ENCODE results near the gene TNK2. TPM values are rescaled to one million over a fixed set of nuclear protein-coding genes. Genes with fewer than 3 reads are reported as not detected.

Gene TNK2
- polyA plus RNA-seq, 3 donors = 0.84 to 131 (median 1.8) TPM

DNA sequence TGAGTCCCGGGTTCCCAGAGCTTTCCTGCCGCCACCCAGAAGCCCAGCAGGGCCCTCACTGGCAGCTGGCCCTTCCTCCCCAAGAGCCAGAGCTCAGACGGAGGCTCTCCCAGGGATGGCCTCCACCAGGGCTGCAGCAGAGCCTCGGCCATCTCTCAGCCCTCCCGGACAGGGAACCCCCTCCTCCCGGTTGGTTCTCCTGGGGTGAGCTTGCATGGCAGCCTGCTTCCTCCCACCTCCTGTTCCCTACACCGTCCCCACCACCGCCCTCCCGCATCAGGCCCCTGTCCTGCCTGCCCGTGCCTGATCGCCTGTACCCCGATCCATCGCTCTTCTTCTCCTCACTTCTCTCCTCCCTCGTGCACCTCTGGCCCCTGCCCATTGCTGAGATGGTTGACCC lies 72.6 kb downstream of the TNK2 start:
- H4K20me1 ChIP-seq (ENCODE audit: insufficient read depth, low read length) = no peaks in the 10 kb centered on the region
- intact Hi-C loops (cut with micrococcal nuclease) = no loop called here
- no peaks in the 10 kb centered on the region for H3K36me3 ChIP-seq (replicated peaks in 1 of 2; ENCODE audit: control insufficient read depth in 1 of 2, insufficient read depth in 2 of 2, low read length in 2 of 2)
- no peak overlapping the region for H3K9ac ChIP-seq (ENCODE audit: insufficient read depth, low read length, poor library complexity, severe bottlenecking)
- Mint-ChIP-seq H3K36me3 (no peaks in the 10 kb centered on the region), H3K27ac (no peak overlapping the region), H3K4me1 (no peaks in the 10 kb centered on the region), H3K4me3 (no peak overlapping the region), H3K27me3 (ENCODE audit: low read depth in 3 of 3) (peaks cover 0 to 10% (median 5%) of the 10 kb centered on the region in 3 donors), H3K9me3 (peaks cover 0 to 3% (median 0%) of the 10 kb centered on the region in 7 donors)
- H3K27ac ChIP-seq (ENCODE audit: low read depth in 1 of 2, low read length in 2 of 2) = no peak overlapping the region
- H3K4me3 ChIP-seq (replicated peaks in 1 of 3; ENCODE audit: low read depth in 2 of 3, low read length in 3 of 3) = no peak overlapping the region
- H3K4me1 ChIP-seq (ENCODE audit: control insufficient read depth in 1 of 2, insufficient read depth in 2 of 2, low read length in 2 of 2) = no peaks in the 10 kb centered on the region
- DNase-seq = no peak
- no peaks in the 10 kb centered on the region for H3K79me2 ChIP-seq (ENCODE audit: insufficient read depth, low read length)
- 92% methylated on average over 12 of the region's 14 CpGs for WGBS (ENCODE audit: insufficient coverage)
- H3K27me3 ChIP-seq (ENCODE audit: control insufficient read depth in 2 of 2, insufficient read depth in 2 of 2, low read length in 2 of 2) = no peaks in the 10 kb centered on the region
- no peak overlapping the region for H2AFZ ChIP-seq (ENCODE audit: insufficient read depth, low read depth, low read length, poor library complexity, severe bottlenecking)
- H3K4me2 ChIP-seq (replicated peaks; ENCODE audit: extremely low read depth, low read length, poor library complexity, severe bottlenecking) = no peak overlapping the region
- H3K9me3 ChIP-seq (replicated peaks in 1 of 2; ENCODE audit: control insufficient read depth in 1 of 2, insufficient read depth in 1 of 2, low read length in 2 of 2) = no peaks in the 10 kb centered on the region
- TF ChIP-seq, protein P1, sequence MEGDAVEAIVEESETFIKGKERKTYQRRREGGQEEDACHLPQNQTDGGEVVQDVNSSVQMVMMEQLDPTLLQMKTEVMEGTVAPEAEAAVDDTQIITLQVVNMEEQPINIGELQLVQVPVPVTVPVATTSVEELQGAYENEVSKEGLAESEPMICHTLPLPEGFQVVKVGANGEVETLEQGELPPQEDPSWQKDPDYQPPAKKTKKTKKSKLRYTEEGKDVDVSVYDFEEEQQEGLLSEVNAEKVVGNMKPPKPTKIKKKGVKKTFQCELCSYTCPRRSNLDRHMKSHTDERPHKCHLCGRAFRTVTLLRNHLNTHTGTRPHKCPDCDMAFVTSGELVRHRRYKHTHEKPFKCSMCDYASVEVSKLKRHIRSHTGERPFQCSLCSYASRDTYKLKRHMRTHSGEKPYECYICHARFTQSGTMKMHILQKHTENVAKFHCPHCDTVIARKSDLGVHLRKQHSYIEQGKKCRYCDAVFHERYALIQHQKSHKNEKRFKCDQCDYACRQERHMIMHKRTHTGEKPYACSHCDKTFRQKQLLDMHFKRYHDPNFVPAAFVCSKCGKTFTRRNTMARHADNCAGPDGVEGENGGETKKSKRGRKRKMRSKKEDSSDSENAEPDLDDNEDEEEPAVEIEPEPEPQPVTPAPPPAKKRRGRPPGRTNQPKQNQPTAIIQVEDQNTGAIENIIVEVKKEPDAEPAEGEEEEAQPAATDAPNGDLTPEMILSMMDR (IDR thresholded peaks at IDR 0.05) = no peak

DNA sequence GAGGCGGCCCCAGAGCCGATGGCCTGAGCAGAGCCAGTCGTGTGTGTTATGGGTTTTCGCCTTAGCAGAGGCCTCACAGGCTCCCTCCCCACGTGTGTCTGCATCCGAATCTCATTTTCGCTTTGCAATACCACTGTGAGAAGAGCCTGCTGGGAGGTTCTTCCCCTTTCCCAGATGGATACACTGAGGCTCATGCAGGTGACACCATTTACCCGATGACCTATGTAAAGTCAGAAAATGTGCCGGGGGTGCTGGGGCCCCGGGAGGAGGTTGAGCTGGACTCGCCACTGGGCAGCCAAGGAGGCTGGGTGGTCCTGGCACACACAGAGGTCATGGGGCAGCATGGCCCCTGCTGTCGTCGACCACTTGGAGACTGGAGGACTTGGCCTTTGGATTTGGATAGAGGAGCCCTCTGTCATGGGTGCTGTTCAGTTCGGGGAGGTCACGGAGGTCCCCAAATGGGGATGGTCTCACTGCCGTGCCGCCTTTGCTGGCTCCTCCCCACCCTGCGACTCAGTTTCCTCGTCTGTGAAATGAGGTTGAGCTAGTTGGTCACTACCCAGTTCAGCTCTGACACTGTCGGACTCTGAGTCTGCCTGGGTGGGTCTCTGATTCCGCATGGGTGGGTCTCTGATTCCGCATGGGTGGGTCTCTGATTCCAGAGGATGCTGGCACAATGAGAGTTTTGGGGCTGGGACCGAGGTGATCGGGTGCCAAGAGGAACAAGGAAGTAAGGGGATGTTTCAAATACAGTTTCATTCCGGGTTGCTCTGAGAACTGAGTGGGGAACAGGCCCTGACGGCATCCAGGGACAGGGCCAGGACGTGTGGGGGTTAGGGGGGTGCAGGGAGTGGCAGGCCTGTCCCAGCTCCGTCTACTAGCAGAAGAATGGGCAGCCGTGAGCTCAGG lies 73.4 kb downstream of the TNK2 start:
- H3K27me3 ChIP-seq (ENCODE audit: control insufficient read depth in 2 of 2, insufficient read depth in 2 of 2, low read length in 2 of 2) = no peaks in the 10 kb centered on the region
- no peaks in the 10 kb centered on the region for H3K36me3 ChIP-seq (replicated peaks in 1 of 2; ENCODE audit: control insufficient read depth in 1 of 2, insufficient read depth in 2 of 2, low read length in 2 of 2)
- H3K4me3 ChIP-seq (replicated peaks in 1 of 3; ENCODE audit: low read depth in 2 of 3, low read length in 3 of 3) = no peak overlapping the region
- intact Hi-C loops (cut with micrococcal nuclease) = no loop called here
- H3K9me3 ChIP-seq (replicated peaks in 1 of 2; ENCODE audit: control insufficient read depth in 1 of 2, insufficient read depth in 1 of 2, low read length in 2 of 2) = no peaks in the 10 kb centered on the region
- Mint-ChIP-seq H3K27me3 (ENCODE audit: low read depth in 3 of 3) (peaks cover 0 to 10% (median 5%) of the 10 kb centered on the region in 3 donors), H3K4me1 (no peaks in the 10 kb centered on the region), H3K27ac (no peak overlapping the region), H3K4me3 (no peak overlapping the region), H3K36me3 (no peaks in the 10 kb centered on the region), H3K9me3 (peaks cover 0 to 3% (median 0%) of the 10 kb centered on the region in 7 donors)
- no peaks in the 10 kb centered on the region for H3K4me1 ChIP-seq (ENCODE audit: control insufficient read depth in 1 of 2, insufficient read depth in 2 of 2, low read length in 2 of 2)
- TF ChIP-seq, protein P1 (IDR thresholded peaks at IDR 0.05) = no peak
- no peaks in the 10 kb centered on the region for H3K79me2 ChIP-seq (ENCODE audit: insufficient read depth, low read length)
- no peak for DNase-seq
- 94% methylated on average over 25 of the region's 29 CpGs for WGBS (ENCODE audit: insufficient coverage)
- H3K27ac ChIP-seq (ENCODE audit: low read depth in 1 of 2, low read length in 2 of 2) = no peak overlapping the region
- H2AFZ ChIP-seq (ENCODE audit: insufficient read depth, low read depth, low read length, poor library complexity, severe bottlenecking) = no peak overlapping the region
- H3K9ac ChIP-seq (ENCODE audit: insufficient read depth, low read length, poor library complexity, severe bottlenecking) = no peak overlapping the region
- H4K20me1 ChIP-seq (ENCODE audit: insufficient read depth, low read length) = no peaks in the 10 kb centered on the region
- H3K4me2 ChIP-seq (replicated peaks; ENCODE audit: extremely low read depth, low read length, poor library complexity, severe bottlenecking) = no peak overlapping the region

All from CD14-positive monocyte (primary cell).